Measurements from ENCODE around the gene SDHA. TPM values are rescaled to one million over a fixed set of nuclear protein-coding genes. Genes with fewer than 3 reads are reported as not detected.

SDHA gene
- total and polyA plus RNA-seq, 2 donors (not counting 1 experiment from before 2014, with no cell fraction given), result 77.2 to 137 TPM

DNA sequence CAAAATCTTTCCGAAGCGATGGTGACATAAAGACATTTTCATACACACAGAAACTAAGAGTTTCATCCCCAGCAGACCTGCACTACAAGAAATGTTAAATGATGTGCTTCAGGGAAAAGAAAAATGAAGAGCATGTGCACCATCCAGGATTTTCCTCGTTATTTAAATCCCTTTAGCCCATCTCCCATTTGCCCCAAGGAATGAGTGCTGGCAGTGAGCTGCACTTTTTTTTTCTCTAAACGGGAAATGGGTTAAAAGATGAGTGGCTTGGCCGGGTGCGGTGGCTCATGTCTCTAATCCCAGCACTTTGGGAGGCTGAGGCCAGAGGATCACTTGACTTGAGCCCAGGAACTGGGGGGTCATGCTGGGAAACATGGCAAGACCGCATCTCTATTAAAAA lies 33.6 kb upstream of the SDHA start:
- Histone ChIP-seq H3K36me3 (replicated peaks in 1 of 2; ENCODE audit: control extremely low read depth in 1 of 2, control insufficient read depth in 1 of 2, extremely low read depth in 1 of 2, insufficient read depth in 2 of 2, low read length in 1 of 2) (no peaks in the 10 kb centered on the region), H3K4me1 (ENCODE audit: control insufficient read depth in 2 of 2, insufficient read depth in 2 of 2, low read length in 2 of 2) (peaks cover 5 to 9% of the 10 kb centered on the region in 2 donors), H3K4me2 (replicated peaks; ENCODE audit: low read depth, low read length, poor library complexity, severe bottlenecking) (no peak overlapping the region), H3K9me3 (ENCODE audit: control extremely low read depth in 1 of 3, control insufficient read depth in 2 of 3, insufficient read depth in 1 of 3, low read length in 2 of 3) (no peaks in the 10 kb centered on the region), H2AFZ (ENCODE audit: insufficient read depth, low read depth, low read length, poor library complexity, severe bottlenecking) (no peak overlapping the region), H3K4me3 (ENCODE audit: control extremely low read depth in 1 of 5, extremely low read depth in 1 of 5, insufficient read depth in 1 of 5, low read depth in 2 of 5, low read length in 4 of 5) (no peak overlapping the region), H4K20me1 (ENCODE audit: control insufficient read depth, insufficient read depth, low read length, poor library complexity, severe bottlenecking) (no peaks in the 10 kb centered on the region), H3K27ac (ENCODE audit: low read length in 2 of 2) (no peak overlapping the region), H3K27me3 (replicated peaks in 1 of 4; ENCODE audit: control extremely low read depth in 1 of 4, control insufficient read depth in 3 of 4, insufficient read depth in 4 of 4, low read length in 3 of 4) (peaks cover 0 to 8% (median 2%) of the 10 kb centered on the region in 4 experiments), H3K9ac (ENCODE audit: low read length) (no peak overlapping the region), H3K79me2 (ENCODE audit: control insufficient read depth, insufficient read depth, low read length) (no peaks in the 10 kb centered on the region)
- peaks cover 8% of the 10 kb centered on the region for H3K4me1 Mint-ChIP-seq
- no peaks in the 10 kb centered on the region for H3K9me3 Mint-ChIP-seq (ENCODE audit: insufficient read depth)
- intact Hi-C loops (cut with micrococcal nuclease), result no loop called here
- DNase-seq (no peak), ATAC-seq (ENCODE audit: low read depth) (no peak)
- no peak for TF ChIP-seq EZH2 (IDR thresholded peaks at IDR 0.05; ENCODE audit: borderline replicate concordance, insufficient read depth, low read depth, low read length, poor library complexity, severe bottlenecking)
- TF ChIP-seq, protein P1, sequence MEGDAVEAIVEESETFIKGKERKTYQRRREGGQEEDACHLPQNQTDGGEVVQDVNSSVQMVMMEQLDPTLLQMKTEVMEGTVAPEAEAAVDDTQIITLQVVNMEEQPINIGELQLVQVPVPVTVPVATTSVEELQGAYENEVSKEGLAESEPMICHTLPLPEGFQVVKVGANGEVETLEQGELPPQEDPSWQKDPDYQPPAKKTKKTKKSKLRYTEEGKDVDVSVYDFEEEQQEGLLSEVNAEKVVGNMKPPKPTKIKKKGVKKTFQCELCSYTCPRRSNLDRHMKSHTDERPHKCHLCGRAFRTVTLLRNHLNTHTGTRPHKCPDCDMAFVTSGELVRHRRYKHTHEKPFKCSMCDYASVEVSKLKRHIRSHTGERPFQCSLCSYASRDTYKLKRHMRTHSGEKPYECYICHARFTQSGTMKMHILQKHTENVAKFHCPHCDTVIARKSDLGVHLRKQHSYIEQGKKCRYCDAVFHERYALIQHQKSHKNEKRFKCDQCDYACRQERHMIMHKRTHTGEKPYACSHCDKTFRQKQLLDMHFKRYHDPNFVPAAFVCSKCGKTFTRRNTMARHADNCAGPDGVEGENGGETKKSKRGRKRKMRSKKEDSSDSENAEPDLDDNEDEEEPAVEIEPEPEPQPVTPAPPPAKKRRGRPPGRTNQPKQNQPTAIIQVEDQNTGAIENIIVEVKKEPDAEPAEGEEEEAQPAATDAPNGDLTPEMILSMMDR (IDR thresholded peaks at IDR 0.05), result no peak
- POLR2A ChIA-PET, result no interaction called here
- WGBS (ENCODE audit: insufficient coverage), result 100% methylated on average over 1 of the region's 7 CpGs
- no peak overlapping the region for H3K4me3 Mint-ChIP-seq
- H3K27ac Mint-ChIP-seq, result no peak overlapping the region
- CTCF ChIA-PET, result no interaction called here
- H3K27me3 Mint-ChIP-seq, result peaks cover 9% of the 10 kb centered on the region

DNA sequence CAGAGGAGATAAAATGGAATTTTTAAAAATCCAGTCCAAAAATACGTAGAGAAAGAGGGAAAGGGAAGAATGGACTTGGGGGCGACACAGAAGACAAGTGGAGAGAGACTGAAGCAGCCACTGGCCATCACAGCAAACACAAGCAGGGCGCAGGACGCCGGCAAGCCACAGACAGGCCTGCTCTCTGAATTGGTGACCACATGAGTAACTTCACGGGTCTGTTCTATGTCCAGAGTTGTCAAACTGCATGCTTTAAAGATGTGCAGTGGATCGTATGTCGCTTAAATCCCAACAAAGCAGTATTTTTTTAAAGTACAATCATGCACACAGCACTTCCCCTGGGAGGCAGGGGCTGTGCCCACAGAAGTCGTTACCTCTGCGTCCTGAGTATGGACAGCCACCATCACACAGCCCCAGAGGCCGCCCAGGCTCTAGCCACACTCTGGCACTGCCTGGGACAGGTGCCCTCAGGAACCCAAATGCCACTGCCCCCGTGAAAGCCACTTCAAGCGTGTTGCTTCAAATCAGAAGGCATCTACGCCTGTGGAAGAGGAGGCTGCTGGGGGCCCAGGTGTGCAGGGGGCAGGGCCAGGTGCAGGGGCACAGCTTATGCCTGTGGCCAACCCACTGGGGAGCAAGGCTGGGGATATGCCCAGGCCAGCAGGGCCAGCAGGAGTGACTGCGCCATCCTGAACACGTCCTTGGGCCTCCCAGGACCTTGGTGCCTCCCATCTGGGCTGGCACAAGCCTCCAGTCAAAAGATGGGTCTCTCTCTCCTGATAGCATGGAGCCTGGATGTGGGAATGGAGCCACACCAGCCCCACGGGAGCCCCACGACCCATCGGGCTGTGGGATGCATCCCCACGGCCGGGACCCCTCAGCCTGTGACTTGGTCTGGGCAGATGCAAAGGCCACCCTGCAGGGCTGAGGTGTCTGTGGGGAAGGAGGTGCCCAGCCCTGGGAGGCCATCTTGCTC lies 32.7 kb upstream of the SDHA start:
- Histone ChIP-seq H3K36me3 (replicated peaks in 1 of 2; ENCODE audit: control extremely low read depth in 1 of 2, control insufficient read depth in 1 of 2, extremely low read depth in 1 of 2, insufficient read depth in 2 of 2, low read length in 1 of 2) (no peaks in the 10 kb centered on the region), H2AFZ (ENCODE audit: insufficient read depth, low read depth, low read length, poor library complexity, severe bottlenecking) (no peak overlapping the region), H3K9me3 (ENCODE audit: control extremely low read depth in 1 of 3, control insufficient read depth in 2 of 3, insufficient read depth in 1 of 3, low read length in 2 of 3) (no peaks in the 10 kb centered on the region), H3K27me3 (replicated peaks in 1 of 4; ENCODE audit: control extremely low read depth in 1 of 4, control insufficient read depth in 3 of 4, insufficient read depth in 4 of 4, low read length in 3 of 4) (peaks cover 0 to 10% (median 2%) of the 10 kb centered on the region in 4 experiments), H4K20me1 (ENCODE audit: control insufficient read depth, insufficient read depth, low read length, poor library complexity, severe bottlenecking) (no peaks in the 10 kb centered on the region), H3K27ac (ENCODE audit: low read length in 2 of 2) (no peak overlapping the region), H3K79me2 (ENCODE audit: control insufficient read depth, insufficient read depth, low read length) (no peaks in the 10 kb centered on the region), H3K4me2 (replicated peaks; ENCODE audit: low read depth, low read length, poor library complexity, severe bottlenecking) (no peak overlapping the region), H3K4me3 (ENCODE audit: control extremely low read depth in 1 of 5, extremely low read depth in 1 of 5, insufficient read depth in 1 of 5, low read depth in 2 of 5, low read length in 4 of 5) (no peak overlapping the region), H3K9ac (ENCODE audit: low read length) (no peak overlapping the region), H3K4me1 (ENCODE audit: control insufficient read depth in 2 of 2, insufficient read depth in 2 of 2, low read length in 2 of 2) (peaks cover 5 to 9% of the 10 kb centered on the region in 2 donors)
- ChIA-PET POLR2A (no interaction called here), CTCF (no interaction called here)
- Mint-ChIP-seq H3K9me3 (ENCODE audit: insufficient read depth) (no peaks in the 10 kb centered on the region), H3K4me1 (peaks cover 10% of the 10 kb centered on the region), H3K27ac (no peak overlapping the region), H3K4me3 (no peak overlapping the region), H3K27me3 (peaks cover 9% of the 10 kb centered on the region)
- TF ChIP-seq, protein P1 (IDR thresholded peaks at IDR 0.05), result no peak
- no peak for TF ChIP-seq EZH2 (IDR thresholded peaks at IDR 0.05; ENCODE audit: borderline replicate concordance, insufficient read depth, low read depth, low read length, poor library complexity, severe bottlenecking)
- WGBS (ENCODE audit: insufficient coverage), result 78% methylated on average over 19 of the region's 21 CpGs
- intact Hi-C loops (cut with micrococcal nuclease), result no loop called here
- DNase-seq (no peak), ATAC-seq (ENCODE audit: low read depth) (no peak)

Data from B cell (primary cell).